GM19025 (cell line): ENCODE results near the gene PPP2R3A.

Source experiments
- ATAC-seq: cut with Tn5 transposase; IDR thresholded peaks from one replicate; pipeline ENCODE4 v1.9.1; 2021; ENCODE audit warnings: mild to moderate bottlenecking, low read depth, moderate library complexity; ENCODE audit not compliant: unreplicated experiment

The PPP2R3A gene

GRCh38 chr3:136022529-136023263, 57.2 kb downstream of the PPP2R3A start:
- ATAC-seq, result no peak

GRCh38 chr3:136023264-136023978, 57.9 kb downstream of the PPP2R3A start:
- ATAC-seq, result no peak

GRCh38 chr3:136036306-136036705, 70.8 kb downstream of the PPP2R3A start:
- no peak for ATAC-seq

- no peak for ATAC-seq
Observed at GRCh38 chr3:136038668-136039067, 73.1 kb downstream of the PPP2R3A start.

- no peak for ATAC-seq
Observed at GRCh38 chr3:136042608-136043221, 77.2 kb downstream of the PPP2R3A start.

GRCh38 chr3:136044980-136045745, 79.6 kb downstream of the PPP2R3A start:
- no peak for ATAC-seq

- ATAC-seq, result no peak
Observed at GRCh38 chr3:136048068-136048467, 82.5 kb downstream of the PPP2R3A start.

DNA sequence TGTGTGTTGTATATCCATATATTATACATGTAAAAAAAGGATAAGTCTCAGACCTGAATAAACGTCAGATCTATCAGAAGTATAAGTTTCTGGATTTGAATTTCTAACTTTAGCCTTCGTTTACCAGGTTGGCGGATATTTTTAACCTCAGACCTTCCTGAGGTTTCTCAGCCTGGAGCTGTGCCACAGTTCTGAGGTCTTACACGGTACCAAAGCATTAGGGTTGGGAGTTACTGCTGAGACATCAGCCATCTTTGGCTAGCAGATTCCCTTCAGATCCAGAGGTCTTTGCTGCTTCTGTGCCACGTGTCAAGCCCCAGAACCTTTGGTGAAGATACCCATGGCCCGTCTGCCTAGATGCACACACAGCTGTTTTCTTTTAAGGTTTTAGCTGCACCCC, 84.7 kb downstream of the PPP2R3A start:
- no peak for ATAC-seq

GRCh38 chr3:136055491-136055890, 90.0 kb downstream of the PPP2R3A start:
- no peak for ATAC-seq

DNA sequence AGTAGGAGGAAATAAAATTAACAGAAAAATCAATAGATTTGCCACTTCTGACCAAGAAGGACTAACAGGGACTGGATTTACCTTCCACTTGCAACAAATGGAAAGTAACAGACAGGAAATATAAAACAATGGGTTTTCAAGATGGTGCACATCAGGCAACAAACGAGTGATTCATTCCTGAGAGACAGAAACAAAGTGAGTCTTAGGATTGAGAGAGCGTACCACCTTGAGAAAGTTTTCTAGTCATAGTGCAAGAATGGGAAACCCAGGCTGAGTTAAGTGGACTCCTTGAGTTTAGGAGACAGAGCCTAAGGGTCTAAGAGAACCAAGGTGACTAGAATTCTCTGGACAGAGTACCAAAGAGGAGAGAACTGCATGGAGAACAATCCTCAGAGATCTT, 101.7 kb downstream of the PPP2R3A start:
- no peak for ATAC-seq

DNA sequence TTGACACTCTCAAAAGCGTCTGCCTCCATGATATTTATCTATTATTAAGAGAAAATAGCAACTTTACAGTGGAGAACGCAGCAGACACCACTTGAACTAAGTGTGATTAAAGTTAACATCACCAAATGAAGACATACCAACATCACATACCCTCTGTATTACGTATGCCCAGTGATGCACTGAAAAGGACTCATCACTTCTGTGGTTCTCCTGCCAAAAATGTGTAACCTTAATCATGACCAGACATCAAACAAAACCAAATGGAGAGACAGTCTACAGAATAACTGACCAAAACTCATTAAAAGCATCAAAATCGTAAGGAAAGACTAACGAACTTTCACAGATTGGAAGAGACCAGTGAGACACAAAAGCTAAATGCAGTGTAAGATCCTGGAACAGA, 103.2 kb downstream of the PPP2R3A start:
- ATAC-seq, result no peak

DNA sequence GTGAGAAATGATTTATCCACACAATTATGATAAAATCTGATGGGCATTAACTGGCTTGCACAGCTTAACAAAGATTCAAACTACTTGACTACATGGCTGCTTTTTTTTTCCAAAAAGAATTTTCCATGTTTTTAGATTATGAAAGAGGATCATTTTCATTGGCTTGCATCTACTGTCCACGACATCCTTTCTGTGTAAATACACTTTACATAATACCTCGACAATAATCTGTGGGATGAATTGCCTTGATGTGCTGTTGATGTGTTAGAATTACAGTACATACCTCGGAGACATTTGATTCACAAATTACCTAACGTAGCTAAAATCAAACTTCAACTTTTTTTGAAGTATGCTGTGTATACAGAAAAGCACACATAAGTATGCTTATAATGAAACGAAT, 104.4 kb downstream of the PPP2R3A start:
- no peak for ATAC-seq

GRCh38 chr3:136070334-136070733, 104.8 kb downstream of the PPP2R3A start:
- no peak for ATAC-seq

GRCh38 chr3:136070953-136071949, 105.7 kb downstream of the PPP2R3A start:
- ATAC-seq, result no peak

DNA sequence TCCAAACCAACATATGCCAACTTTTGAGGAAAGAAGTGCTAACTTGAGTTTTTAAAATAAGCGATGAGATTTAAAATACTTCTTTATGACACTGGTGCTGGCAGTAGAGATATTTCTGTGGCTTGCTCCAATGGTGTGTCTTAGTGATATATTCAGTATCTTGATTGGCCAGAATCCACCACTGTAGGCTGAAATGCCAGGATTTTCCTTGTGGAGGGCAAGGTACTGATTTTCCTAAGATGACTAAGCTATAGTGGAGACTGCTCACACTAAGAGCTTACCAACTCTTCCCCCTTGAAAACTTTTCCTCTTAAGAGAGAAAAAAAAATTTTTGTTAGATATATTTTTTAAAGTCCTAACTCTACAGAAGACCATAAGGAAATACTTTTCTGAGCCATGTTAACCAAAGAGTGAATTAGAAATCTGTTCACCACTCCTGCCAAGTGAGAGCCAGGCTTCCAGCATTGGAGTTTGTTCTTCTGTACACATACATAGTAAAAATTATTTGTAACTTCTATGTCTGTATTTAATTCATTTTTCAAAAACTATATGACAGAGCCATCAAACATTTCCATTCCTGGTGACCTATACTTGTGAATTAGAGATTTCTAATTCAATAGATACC, 109.1 kb downstream of the PPP2R3A start:
- ATAC-seq, result no peak

- no peak for ATAC-seq
Observed at GRCh38 chr3:136075218-136075808, 109.8 kb downstream of the PPP2R3A start.

DNA sequence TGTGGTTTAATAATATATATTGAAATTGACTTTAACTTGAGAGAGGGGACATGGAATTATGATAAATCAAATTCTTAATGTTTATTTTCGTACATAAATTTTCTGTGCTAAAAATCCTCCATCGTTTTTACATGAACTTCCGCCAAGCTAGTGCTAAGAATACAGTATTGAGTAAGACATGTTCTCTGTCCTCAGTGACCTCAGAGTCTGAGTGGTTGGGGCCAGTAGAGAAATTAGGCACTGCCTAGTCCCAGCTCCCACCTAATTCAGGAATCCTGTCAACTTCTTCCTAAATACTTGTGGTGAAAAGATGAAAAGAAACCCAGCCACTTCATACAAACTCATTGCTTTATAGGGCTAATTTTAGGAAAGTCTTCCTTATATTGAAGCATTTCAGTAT, 110.3 kb downstream of the PPP2R3A start:
- ATAC-seq, result no peak

- ATAC-seq, result no peak
Observed at GRCh38 chr3:136078421-136079364, 113.2 kb downstream of the PPP2R3A start.
